Mesenchymal stem cell (in vitro differentiated cells and primary cell): ENCODE measurements around the gene TAS2R14.

Experiments used
- DNase-seq: peaks from one replicate; pipeline ENCODE4 v3.0.0-alpha.2; 2013
- H2AFZ ChIP-seq: one replicate; pipeline ENCODE4 v1.6.1; 2013; ENCODE audit warnings: low read depth, mild to moderate bottlenecking, control low read depth, inconsistent platforms, low read length, moderate library complexity
- H2AK5ac ChIP-seq: 2 replicates; pipeline ENCODE4 v1.6.1; 2013; ENCODE audit warnings: low read length, moderate library complexity, mild to moderate bottlenecking, inconsistent platforms; ENCODE audit not compliant: severe bottlenecking
- H2BK120ac ChIP-seq: one replicate; pipeline ENCODE4 v1.6.1; 2013; ENCODE audit warnings: low read depth, mild to moderate bottlenecking, inconsistent platforms, low read length, moderate library complexity
- H2BK12ac ChIP-seq, 2 experiments: one replicate each; pipeline ENCODE4 v1.6.1; 2013; ENCODE audit warnings: inconsistent platforms in 2 of 2, low read length in 2 of 2, mild to moderate bottlenecking in 2 of 2, moderate library complexity in 2 of 2, control low read depth in 1 of 2
- H2BK15ac ChIP-seq: one replicate; pipeline ENCODE4 v1.6.1; 2013; ENCODE audit warnings: mild to moderate bottlenecking, low read depth, inconsistent platforms; ENCODE audit not compliant: poor library complexity, severe bottlenecking
- H2BK5ac ChIP-seq: 2 replicates; pipeline ENCODE4 v1.6.1; 2013; ENCODE audit warnings: low read depth, mild to moderate bottlenecking, low read length, control low read depth, inconsistent platforms; ENCODE audit not compliant: poor library complexity, severe bottlenecking
- H3K14ac ChIP-seq, 2 experiments: one replicate each; pipeline ENCODE4 v1.6.1; 2013; ENCODE audit warnings: inconsistent platforms in 2 of 2, low read length in 2 of 2, control low read depth in 1 of 2, mild to moderate bottlenecking in 1 of 2, moderate library complexity in 1 of 2
- H3K18ac ChIP-seq, 2 experiments: one replicate each; pipeline ENCODE4 v1.6.1; 2013; ENCODE audit warnings: inconsistent platforms in 2 of 2, low read length in 2 of 2, control low read depth in 1 of 2, low read depth in 1 of 2, mild to moderate bottlenecking in 1 of 2
- H3K23ac ChIP-seq, 2 experiments: one replicate each; pipeline ENCODE4 v1.6.1; 2013; ENCODE audit warnings: inconsistent platforms in 2 of 2, low read length in 2 of 2, mild to moderate bottlenecking in 2 of 2, moderate library complexity in 2 of 2, control low read depth in 1 of 2
- H3K27ac ChIP-seq: 2 replicates; pipeline ENCODE4 v1.5.1; 2013; ENCODE audit warnings: mild to moderate bottlenecking, moderate library complexity, low read length, control low read depth, inconsistent platforms; ENCODE audit not compliant: poor library complexity, severe bottlenecking
- H3K27me3 ChIP-seq, 2 experiments: 2 replicates each; pipeline versions ENCODE4 v1.6.1 to v1.7.0; 2013; ENCODE audit warnings: low read length in 2 of 2, mild to moderate bottlenecking in 2 of 2, moderate library complexity in 2 of 2, control low read depth in 1 of 2, inconsistent platforms in 1 of 2; ENCODE audit not compliant: control insufficient read depth in 1 of 2, insufficient read depth in 1 of 2
- H3K36me3 ChIP-seq, 2 experiments: 2 replicates each; pipeline versions ENCODE4 v1.6.1 to v1.7.0; 2013; ENCODE audit warnings: low read length in 2 of 2, control low read depth in 1 of 2, inconsistent platforms in 1 of 2, low read depth in 1 of 2, mild to moderate bottlenecking in 1 of 2; ENCODE audit not compliant: insufficient read depth in 2 of 2, control insufficient read depth in 1 of 2
- H3K4ac ChIP-seq, 2 experiments: one replicate each; pipeline ENCODE4 v1.6.1; 2013; ENCODE audit warnings: inconsistent platforms in 2 of 2, low read length in 2 of 2, mild to moderate bottlenecking in 2 of 2, moderate library complexity in 2 of 2, control low read depth in 1 of 2, low read depth in 1 of 2
- H3K4me1 ChIP-seq: 2 replicates; pipeline ENCODE4 v1.6.1; 2013; ENCODE audit warnings: low read depth, low read length, control low read depth; ENCODE audit not compliant: control insufficient read depth, insufficient read depth
- H3K4me2 ChIP-seq: 2 replicates; pipeline ENCODE4 v1.6.1; 2013; ENCODE audit warnings: low read length, mild to moderate bottlenecking, inconsistent platforms; ENCODE audit not compliant: poor library complexity, severe bottlenecking
- H3K4me3 ChIP-seq, 2 experiments: 2 replicates each; pipeline versions ENCODE4 v1.5.1 to v1.7.0; 2013; ENCODE audit warnings: low read length in 2 of 2, mild to moderate bottlenecking in 2 of 2, control low read depth in 1 of 2, low read depth in 1 of 2; ENCODE audit not compliant: insufficient read depth in 1 of 2
- H3K79me1 ChIP-seq: replicated peaks from 2 replicates; pipeline ENCODE4 v1.6.1; 2013; ENCODE audit warnings: mild to moderate bottlenecking, control low read depth, low read length, inconsistent platforms; ENCODE audit not compliant: poor library complexity, severe bottlenecking
- H3K9ac ChIP-seq: 2 replicates; pipeline ENCODE4 v1.7.0; 2013; ENCODE audit warnings: mild to moderate bottlenecking, low read length, moderate library complexity
- H3K9me3 ChIP-seq: 2 replicates; pipeline ENCODE4 v1.7.0; 2013; ENCODE audit warnings: mild to moderate bottlenecking, low read length; ENCODE audit not compliant: control insufficient read depth
- H4K8ac ChIP-seq: one replicate; pipeline ENCODE4 v1.6.1; 2013; ENCODE audit warnings: inconsistent platforms, mild to moderate bottlenecking, low read length, moderate library complexity
- H4K91ac ChIP-seq: one replicate; pipeline ENCODE4 v1.6.1; 2013; ENCODE audit warnings: mild to moderate bottlenecking, low read length, inconsistent platforms
- WGBS: methylation state at CpG from one replicate; pipeline ENCODE4 v1.1.7; 2013; ENCODE audit warnings: mixed read lengths; 5-methylcytosine and 5-hydroxymethylcytosine counted together

The TAS2R14 gene

DNA sequence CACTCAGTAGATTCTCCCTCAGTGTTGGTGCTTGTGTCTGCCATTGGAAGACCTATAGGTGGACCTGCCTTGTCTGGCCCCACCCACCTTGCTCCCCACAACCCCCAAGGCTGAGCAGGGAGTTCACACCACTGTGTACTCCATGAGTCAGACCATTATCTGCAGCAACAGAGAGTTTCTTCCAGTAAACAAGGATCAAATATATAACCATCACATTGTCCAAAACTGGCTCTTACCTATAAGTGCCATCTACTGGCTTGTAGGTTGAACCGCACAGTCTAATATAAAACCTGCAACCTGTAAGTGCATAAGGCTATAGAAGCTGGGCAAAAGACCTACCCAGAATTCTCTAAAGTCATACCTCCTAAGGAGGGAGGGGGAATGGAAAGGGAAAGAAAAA, 37.6 kb downstream of the TAS2R14 start:
- no CpG with 5 or more reads among the region's 1 CpG for WGBS
- Histone ChIP-seq H2AK5ac (no peak overlapping the region), H3K27me3 (no peaks in the 10 kb centered on the region), H4K91ac (no peak overlapping the region), H3K9me3 (peaks cover 38% of the 10 kb centered on the region), H2BK120ac (no peak overlapping the region), H3K27ac (no peak overlapping the region), H3K4me3 (no peak overlapping the region), H2AFZ (no peak overlapping the region), H2BK12ac (no peak overlapping the region), H3K79me1 (peaks cover 22% of the 10 kb centered on the region), H3K23ac (peak overlapping the region in 1 of 2 experiments; percentile 63), H3K4me1 (no peaks in the 10 kb centered on the region), H2BK5ac (no peak overlapping the region), H3K4ac (no peak overlapping the region), H3K36me3 (peaks cover 0 to 5% of the 10 kb centered on the region in 2 experiments), H3K14ac (no peak overlapping the region), H2BK15ac (no peak overlapping the region), H3K18ac (no peak overlapping the region), H3K4me2 (no peak overlapping the region), H3K9ac (no peak overlapping the region), H4K8ac (no peak overlapping the region)
- DNase-seq = no peak

- peaks cover 37% of the 10 kb centered on the region for H3K9me3 ChIP-seq
- H3K18ac ChIP-seq = no peak overlapping the region
- H3K9ac ChIP-seq = no peak overlapping the region
- peaks cover 22% of the 10 kb centered on the region for H3K79me1 ChIP-seq
- H3K4me3 ChIP-seq = no peak overlapping the region
- WGBS = 100% methylated on average over 1 of the region's 1 CpG
- H3K4me1 ChIP-seq = no peaks in the 10 kb centered on the region
- H3K36me3 ChIP-seq = peaks cover 0 to 5% of the 10 kb centered on the region in 2 experiments
- H3K14ac ChIP-seq = no peak overlapping the region
- peak overlapping the region in 1 of 2 experiments; percentile 63 for H3K23ac ChIP-seq
- DNase-seq = no peak
- no peak overlapping the region for H3K27ac ChIP-seq
- H2AFZ ChIP-seq = no peak overlapping the region
- no peak overlapping the region for H4K91ac ChIP-seq
- no peak overlapping the region for H4K8ac ChIP-seq
- no peak overlapping the region for H2AK5ac ChIP-seq
- H2BK15ac ChIP-seq = no peak overlapping the region
- H3K4ac ChIP-seq = no peak overlapping the region
- H2BK120ac ChIP-seq = no peak overlapping the region
- no peak overlapping the region for H2BK12ac ChIP-seq
- no peak overlapping the region for H3K4me2 ChIP-seq
- H2BK5ac ChIP-seq = no peak overlapping the region
- no peaks in the 10 kb centered on the region for H3K27me3 ChIP-seq
These were observed 38.1 kb downstream of the TAS2R14 start for GRCh38 chr12:10900972-10901371.

- Histone ChIP-seq H4K8ac (peak overlapping the region; percentile 24), H2BK120ac (no peak overlapping the region), H3K4me3 (no peak overlapping the region), H2BK15ac (no peak overlapping the region), H3K9ac (no peak overlapping the region), H3K4ac (no peak overlapping the region), H3K36me3 (peaks cover 0 to 5% of the 10 kb centered on the region in 2 experiments), H3K14ac (no peak overlapping the region), H3K27me3 (no peaks in the 10 kb centered on the region), H3K79me1 (peaks cover 22% of the 10 kb centered on the region), H3K4me2 (no peak overlapping the region), H2AFZ (no peak overlapping the region), H3K27ac (no peak overlapping the region), H2AK5ac (no peak overlapping the region), H2BK5ac (no peak overlapping the region), H3K18ac (no peak overlapping the region), H2BK12ac (no peak overlapping the region), H3K9me3 (peaks cover 36% of the 10 kb centered on the region), H3K23ac (no peak overlapping the region), H4K91ac (no peak overlapping the region), H3K4me1 (no peaks in the 10 kb centered on the region)
- DNase-seq = no peak
- whole genome bisulfite sequencing = 90% methylated on average over 1 of the region's 1 CpG
These were observed 38.5 kb downstream of the TAS2R14 start for GRCh38 chr12:10900530-10900929.

GRCh38 chr12:10896854-10897253, 42.2 kb downstream of the TAS2R14 start:
- Histone ChIP-seq H2BK12ac (no peak overlapping the region), H3K36me3 (peaks cover 5 to 7% of the 10 kb centered on the region in 2 experiments), H3K4me3 (no peak overlapping the region), H2AK5ac (no peak overlapping the region), H3K4me1 (no peaks in the 10 kb centered on the region), H2AFZ (no peak overlapping the region), H3K79me1 (peaks cover 16% of the 10 kb centered on the region), H3K14ac (peak overlapping the region in 1 of 2 experiments; percentile 87), H3K23ac (no peak overlapping the region), H2BK120ac (no peak overlapping the region), H4K91ac (no peak overlapping the region), H3K27me3 (no peaks in the 10 kb centered on the region), H4K8ac (no peak overlapping the region), H3K9ac (no peak overlapping the region), H3K9me3 (peaks cover 4% of the 10 kb centered on the region), H2BK5ac (no peak overlapping the region), H3K27ac (no peak overlapping the region), H2BK15ac (no peak overlapping the region), H3K18ac (no peak overlapping the region), H3K4ac (no peak overlapping the region), H3K4me2 (no peak overlapping the region)
- 87% methylated on average over 2 of the region's 5 CpGs for WGBS
- DNase-seq = no peak
